WTC11 (cell line): ENCODE results near the gene CGREF1. TPM values are rescaled to one million over a fixed set of nuclear protein-coding genes. Genes with fewer than 3 reads are reported as not detected.

Source experiments
- ATAC-seq: fragments of 200-7000 bp; cut with Tn5 transposase; 2 replicates; pipeline ENCODE4 v1.10.0; 2021; ENCODE audit warnings: mild to moderate bottlenecking, moderate library complexity
- CTCF ChIA-PET: fragments of 300-600 bp; sonication (Branson Sonifier 250); formaldehyde crosslinking; loops from one replicate; lab custom pipeline; 2021; ENCODE audit warnings: antibody characterized with exemption; lab: Charles Lee
- POLR2A ChIA-PET: fragments of 350-600 bp; sonication (Branson Sonifier 250); formaldehyde crosslinking; loops from one replicate; lab custom pipeline; 2021; ENCODE audit warnings: antibody characterized with exemption; lab: Charles Lee
- DNase-seq: peaks from one replicate; pipeline ENCODE4 v3.0.0; 2021; ENCODE audit warnings: low spot score
- H3K27ac Mint-ChIP-seq: 2 replicates; pipeline ENCODE4 v1.8.0; 2021; ENCODE audit warnings: mixed read lengths
- H3K27me3 Mint-ChIP-seq: 2 replicates; pipeline ENCODE4 v1.8.0; 2021; ENCODE audit warnings: low read depth, mild to moderate bottlenecking, moderate library complexity, mixed read lengths
- H3K36me3 Mint-ChIP-seq: 2 replicates; pipeline ENCODE4 v1.8.0; 2021; ENCODE audit warnings: mixed read lengths
- H3K4me1 Mint-ChIP-seq: 2 replicates; pipeline ENCODE4 v1.8.0; 2022; ENCODE audit warnings: mixed read lengths
- H3K4me3 Mint-ChIP-seq: 2 replicates; pipeline ENCODE4 v1.8.0; 2021; ENCODE audit warnings: mild to moderate bottlenecking, moderate library complexity, mixed read lengths
- H3K9me3 Mint-ChIP-seq: 2 replicates; pipeline ENCODE4 v1.8.0; 2021; ENCODE audit warnings: mixed read lengths
- ATF2 ChIP-seq: sonication (generic); formaldehyde crosslinking; IDR thresholded peaks from 2 replicates; pipeline ENCODE4 v1.8.1; 2022; ENCODE audit warnings: low read depth, missing genetic modification reagents, borderline replicate concordance
- E2F5 ChIP-seq: sonication (generic); formaldehyde crosslinking; IDR thresholded peaks from 2 replicates; pipeline ENCODE4 v1.8.1; 2022; ENCODE audit warnings: mild to moderate bottlenecking, moderate library complexity, missing genetic modification reagents
- ELF4 ChIP-seq: sonication (generic); formaldehyde crosslinking; IDR thresholded peaks from 2 replicates; pipeline ENCODE4 v1.8.1; 2022; ENCODE audit warnings: low read depth, mild to moderate bottlenecking, moderate library complexity, missing genetic modification reagents
- EMX1 ChIP-seq: fragments of 250-450 bp; sonication (Bioruptor Pico); IDR thresholded peaks from 2 replicates; pipeline ENCODE4 v1.8.0; 2021; ENCODE audit warnings: mild to moderate bottlenecking
- FOXJ3 ChIP-seq: sonication (generic); formaldehyde crosslinking; IDR thresholded peaks from 2 replicates; pipeline ENCODE4 v1.9.0; 2021; ENCODE audit warnings: missing genetic modification reagents, mild to moderate bottlenecking, borderline replicate concordance
- FOXP1 ChIP-seq: sonication (generic); formaldehyde crosslinking; IDR thresholded peaks from 2 replicates; pipeline ENCODE4 v1.8.0; 2022; ENCODE audit warnings: missing genetic modification reagents, mild to moderate bottlenecking, moderate library complexity, borderline replicate concordance
- GABPB1 ChIP-seq: sonication (generic); formaldehyde crosslinking; IDR thresholded peaks from 2 replicates; pipeline ENCODE4 v1.8.1; 2023; ENCODE audit warnings: mild to moderate bottlenecking, missing genetic modification reagents
- JUN ChIP-seq: sonication (generic); formaldehyde crosslinking; IDR thresholded peaks from 2 replicates; pipeline ENCODE4 v1.8.0; 2023; ENCODE audit warnings: mild to moderate bottlenecking, missing genetic modification reagents
- KAT7 ChIP-seq: sonication (generic); formaldehyde crosslinking; IDR thresholded peaks from 2 replicates; pipeline ENCODE4 v1.8.1; 2023; ENCODE audit warnings: missing genetic modification reagents, mild to moderate bottlenecking, borderline replicate concordance
- MAX ChIP-seq: sonication (generic); formaldehyde crosslinking; IDR thresholded peaks from 2 replicates; pipeline ENCODE4 v1.8.0; 2022; ENCODE audit warnings: mild to moderate bottlenecking, missing genetic modification reagents
- NR1H2 ChIP-seq: sonication (generic); formaldehyde crosslinking; IDR thresholded peaks from 2 replicates; pipeline ENCODE4 v1.9.0; 2021; ENCODE audit warnings: mild to moderate bottlenecking, moderate library complexity, missing genetic modification reagents
- SP1 ChIP-seq: sonication (generic); formaldehyde crosslinking; conservative IDR thresholded peaks from 2 replicates; pipeline ENCODE4 v1.8.1; 2022; ENCODE audit warnings: missing genetic modification reagents
- USF1 ChIP-seq: sonication (generic); formaldehyde crosslinking; IDR thresholded peaks from 2 replicates; pipeline ENCODE4 v1.8.0; 2022; ENCODE audit warnings: mild to moderate bottlenecking, missing genetic modification reagents
- ZBTB21 ChIP-seq: sonication (generic); formaldehyde crosslinking; IDR thresholded peaks from 2 replicates; pipeline ENCODE4 v1.8.1; 2023; ENCODE audit warnings: mild to moderate bottlenecking, missing genetic modification reagents, borderline replicate concordance
- ZBTB43 ChIP-seq: sonication (generic); formaldehyde crosslinking; IDR thresholded peaks from 2 replicates; pipeline ENCODE4 v1.8.1; 2023; ENCODE audit warnings: mild to moderate bottlenecking, missing genetic modification reagents
- ZNF138 ChIP-seq: sonication (generic); formaldehyde crosslinking; conservative IDR thresholded peaks from 2 replicates; pipeline ENCODE4 v1.8.1; 2022; ENCODE audit warnings: mild to moderate bottlenecking, moderate library complexity, missing genetic modification reagents
- ZNF416 ChIP-seq: fragments of 250-450 bp; sonication (Bioruptor Pico); IDR thresholded peaks from 2 replicates; pipeline ENCODE4 v1.9.0; 2021; ENCODE audit warnings: mild to moderate bottlenecking, inconsistent platforms
- ZNF423 ChIP-seq: fragments of 250-450 bp; sonication (Bioruptor Pico); IDR thresholded peaks from 2 replicates; pipeline ENCODE4 v2.1.2; 2022; ENCODE audit warnings: mild to moderate bottlenecking, moderate library complexity
- total RNA-seq: library from RNA; stranded (reverse); gene quantifications from 3 replicates; pipeline ENCODE4 v1.2.3, GENCODE V29; 2021
- TF ChIP-seq, protein P1 (sequence below): sonication (generic); formaldehyde crosslinking; conservative IDR thresholded peaks from 2 replicates; pipeline ENCODE4 v1.8.1; 2023; ENCODE audit warnings: mild to moderate bottlenecking, low read depth, missing genetic modification reagents, moderate library complexity
- TF ChIP-seq, protein P2 (sequence below): sonication (generic); formaldehyde crosslinking; IDR thresholded peaks from 2 replicates; pipeline ENCODE4 v1.8.0; 2023; ENCODE audit warnings: missing genetic modification reagents
- TF ChIP-seq, protein P3 (sequence below): sonication (generic); formaldehyde crosslinking; IDR thresholded peaks from 2 replicates; pipeline ENCODE4 v1.8.0; 2022; ENCODE audit warnings: mild to moderate bottlenecking, missing genetic modification reagents
- TF ChIP-seq, protein P4 (sequence below): sonication (generic); formaldehyde crosslinking; IDR thresholded peaks from 2 replicates; pipeline ENCODE4 v1.8.0; 2023; ENCODE audit warnings: mild to moderate bottlenecking, missing genetic modification reagents

Gene CGREF1
- total RNA-seq, 1 experiment from 2014 or later, result 3.5 TPM

- TF ChIP-seq, protein P1, sequence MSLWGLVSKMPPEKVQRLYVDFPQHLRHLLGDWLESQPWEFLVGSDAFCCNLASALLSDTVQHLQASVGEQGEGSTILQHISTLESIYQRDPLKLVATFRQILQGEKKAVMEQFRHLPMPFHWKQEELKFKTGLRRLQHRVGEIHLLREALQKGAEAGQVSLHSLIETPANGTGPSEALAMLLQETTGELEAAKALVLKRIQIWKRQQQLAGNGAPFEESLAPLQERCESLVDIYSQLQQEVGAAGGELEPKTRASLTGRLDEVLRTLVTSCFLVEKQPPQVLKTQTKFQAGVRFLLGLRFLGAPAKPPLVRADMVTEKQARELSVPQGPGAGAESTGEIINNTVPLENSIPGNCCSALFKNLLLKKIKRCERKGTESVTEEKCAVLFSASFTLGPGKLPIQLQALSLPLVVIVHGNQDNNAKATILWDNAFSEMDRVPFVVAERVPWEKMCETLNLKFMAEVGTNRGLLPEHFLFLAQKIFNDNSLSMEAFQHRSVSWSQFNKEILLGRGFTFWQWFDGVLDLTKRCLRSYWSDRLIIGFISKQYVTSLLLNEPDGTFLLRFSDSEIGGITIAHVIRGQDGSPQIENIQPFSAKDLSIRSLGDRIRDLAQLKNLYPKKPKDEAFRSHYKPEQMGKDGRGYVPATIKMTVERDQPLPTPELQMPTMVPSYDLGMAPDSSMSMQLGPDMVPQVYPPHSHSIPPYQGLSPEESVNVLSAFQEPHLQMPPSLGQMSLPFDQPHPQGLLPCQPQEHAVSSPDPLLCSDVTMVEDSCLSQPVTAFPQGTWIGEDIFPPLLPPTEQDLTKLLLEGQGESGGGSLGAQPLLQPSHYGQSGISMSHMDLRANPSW (CRISPR knock-in tag), result no peak
- TF ChIP-seq GABPB1 (CRISPR knock-in tag) (no peak), NR1H2 (CRISPR knock-in tag) (no peak), E2F5 (CRISPR knock-in tag) (no peak), FOXJ3 (CRISPR knock-in tag) (no peak), ZNF423 (CRISPR knock-in tag) (no peak), ZNF138 (CRISPR knock-in tag) (no peak)
These were observed 33.3 kb upstream of the CGREF1 start (continued) for GRCh38 chr2:27152102-27152795.

GRCh38 chr2:27150639-27151230 lies 31.8 kb upstream of the CGREF1 start:
- ChIA-PET CTCF (interaction anchor here (0.5 to 3.4 kb wide), 7 partner anchors 16 to 112 kb away, joined by 4 to 22 read pairs (median 9); partner anchors contain the start of gene PREB), POLR2A (no interaction called here)
- Mint-ChIP-seq H3K4me3 (no peak overlapping the region), H3K27ac (no peak overlapping the region), H3K9me3 (no peaks in the 10 kb centered on the region), H3K36me3 (no peaks in the 10 kb centered on the region), H3K27me3 (no peaks in the 10 kb centered on the region), H3K4me1 (no peaks in the 10 kb centered on the region)
- DNase-seq (no peak), ATAC-seq (no peak)
- TF ChIP-seq USF1 (CRISPR knock-in tag) (no peak), ZNF416 (CRISPR knock-in tag) (no peak), MAX (CRISPR knock-in tag) (no peak), SP1 (CRISPR knock-in tag) (no peak), FOXP1 (CRISPR knock-in tag) (no peak), EMX1 (CRISPR knock-in tag) (no peak), ELF4 (CRISPR knock-in tag) (no peak), ZBTB43 (no peak), JUN (CRISPR knock-in tag) (no peak), KAT7 (CRISPR knock-in tag) (no peak), ZBTB21 (CRISPR knock-in tag) (no peak), ATF2 (no peak)
- TF ChIP-seq, protein P2, sequence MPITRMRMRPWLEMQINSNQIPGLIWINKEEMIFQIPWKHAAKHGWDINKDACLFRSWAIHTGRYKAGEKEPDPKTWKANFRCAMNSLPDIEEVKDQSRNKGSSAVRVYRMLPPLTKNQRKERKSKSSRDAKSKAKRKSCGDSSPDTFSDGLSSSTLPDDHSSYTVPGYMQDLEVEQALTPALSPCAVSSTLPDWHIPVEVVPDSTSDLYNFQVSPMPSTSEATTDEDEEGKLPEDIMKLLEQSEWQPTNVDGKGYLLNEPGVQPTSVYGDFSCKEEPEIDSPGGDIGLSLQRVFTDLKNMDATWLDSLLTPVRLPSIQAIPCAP (CRISPR knock-in tag), result no peak
- TF ChIP-seq, protein P3, sequence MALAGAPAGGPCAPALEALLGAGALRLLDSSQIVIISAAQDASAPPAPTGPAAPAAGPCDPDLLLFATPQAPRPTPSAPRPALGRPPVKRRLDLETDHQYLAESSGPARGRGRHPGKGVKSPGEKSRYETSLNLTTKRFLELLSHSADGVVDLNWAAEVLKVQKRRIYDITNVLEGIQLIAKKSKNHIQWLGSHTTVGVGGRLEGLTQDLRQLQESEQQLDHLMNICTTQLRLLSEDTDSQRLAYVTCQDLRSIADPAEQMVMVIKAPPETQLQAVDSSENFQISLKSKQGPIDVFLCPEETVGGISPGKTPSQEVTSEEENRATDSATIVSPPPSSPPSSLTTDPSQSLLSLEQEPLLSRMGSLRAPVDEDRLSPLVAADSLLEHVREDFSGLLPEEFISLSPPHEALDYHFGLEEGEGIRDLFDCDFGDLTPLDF (CRISPR knock-in tag), result no peak
- TF ChIP-seq, protein P4, sequence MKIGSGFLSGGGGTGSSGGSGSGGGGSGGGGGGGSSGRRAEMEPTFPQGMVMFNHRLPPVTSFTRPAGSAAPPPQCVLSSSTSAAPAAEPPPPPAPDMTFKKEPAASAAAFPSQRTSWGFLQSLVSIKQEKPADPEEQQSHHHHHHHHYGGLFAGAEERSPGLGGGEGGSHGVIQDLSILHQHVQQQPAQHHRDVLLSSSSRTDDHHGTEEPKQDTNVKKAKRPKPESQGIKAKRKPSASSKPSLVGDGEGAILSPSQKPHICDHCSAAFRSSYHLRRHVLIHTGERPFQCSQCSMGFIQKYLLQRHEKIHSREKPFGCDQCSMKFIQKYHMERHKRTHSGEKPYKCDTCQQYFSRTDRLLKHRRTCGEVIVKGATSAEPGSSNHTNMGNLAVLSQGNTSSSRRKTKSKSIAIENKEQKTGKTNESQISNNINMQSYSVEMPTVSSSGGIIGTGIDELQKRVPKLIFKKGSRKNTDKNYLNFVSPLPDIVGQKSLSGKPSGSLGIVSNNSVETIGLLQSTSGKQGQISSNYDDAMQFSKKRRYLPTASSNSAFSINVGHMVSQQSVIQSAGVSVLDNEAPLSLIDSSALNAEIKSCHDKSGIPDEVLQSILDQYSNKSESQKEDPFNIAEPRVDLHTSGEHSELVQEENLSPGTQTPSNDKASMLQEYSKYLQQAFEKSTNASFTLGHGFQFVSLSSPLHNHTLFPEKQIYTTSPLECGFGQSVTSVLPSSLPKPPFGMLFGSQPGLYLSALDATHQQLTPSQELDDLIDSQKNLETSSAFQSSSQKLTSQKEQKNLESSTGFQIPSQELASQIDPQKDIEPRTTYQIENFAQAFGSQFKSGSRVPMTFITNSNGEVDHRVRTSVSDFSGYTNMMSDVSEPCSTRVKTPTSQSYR (CRISPR knock-in tag), result no peak
